H1 (cell line): ENCODE measurements around the gene RNF113B. TPM values are rescaled to one million over a fixed set of nuclear protein-coding genes. Genes with fewer than 3 reads are reported as not detected.

ENCODE experiments used
- ASH2L ChIP-seq: fragments of 200-600, 300-600 bp; sonication (generic); IDR thresholded peaks from one replicate; pipeline ENCODE4 v1.7.1; 2017; ENCODE audit warnings: low read length
- EGR1 ChIP-seq: IDR thresholded peaks from 2 replicates; pipeline ENCODE4 v1.6.1; 2011; ENCODE audit warnings: low read depth, low read length, borderline replicate concordance
- GTF2F1 ChIP-seq: IDR thresholded peaks from 2 replicates; pipeline ENCODE4 v1.6.1; 2012; ENCODE audit warnings: low read depth, low read length, improper control_type of control experiment, borderline replicate concordance
- HDAC2 ChIP-seq, 2 experiments: fragments of 300-600 bp in 1 of 2; sonication (generic) in 1 of 2; IDR thresholded peaks; 2 replicates each; pipeline ENCODE4 v1.6.1; 2011 to 2012; ENCODE audit warnings: low read depth in 2 of 2, low read length in 2 of 2, mild to moderate bottlenecking in 2 of 2, moderate library complexity in 2 of 2, borderline replicate concordance in 1 of 2, inconsistent platforms in 1 of 2
- KDM4A ChIP-seq: IDR thresholded peaks from one replicate; pipeline ENCODE4 v1.7.1; 2012; ENCODE audit warnings: low read depth, mild to moderate bottlenecking, moderate library complexity, low read length, inconsistent platforms; ENCODE audit not compliant: severe bottlenecking
- MAFK ChIP-seq: IDR thresholded peaks from 2 replicates; pipeline ENCODE4 v1.6.1; 2012; ENCODE audit warnings: low read depth, mild to moderate bottlenecking, improper control_type of control experiment, low read length
- RXRA ChIP-seq: IDR thresholded peaks from 2 replicates; pipeline ENCODE4 v1.6.1; 2011; ENCODE audit warnings: low read depth, mild to moderate bottlenecking, low read length, moderate library complexity; ENCODE audit not compliant: insufficient read depth
- TAF1 ChIP-seq: IDR thresholded peaks from 2 replicates; pipeline ENCODE4 v1.6.1; 2011; ENCODE audit warnings: mild to moderate bottlenecking, low read depth, low read length
- TAF7 ChIP-seq: optimal IDR thresholded peaks from 2 replicates; pipeline ENCODE3; 2011; ENCODE audit warnings: low read depth, mild to moderate bottlenecking, inconsistent platforms, low read length, moderate library complexity, borderline replicate concordance
- polyA plus RNA-seq, 7 experiments: library from polyadenylated mRNA; depleted of rRNA in 3 of 7; stranded (reverse) in 5 of 7; unstranded in 2 of 7; fragments of >200 nt in 5 of 7; fragments of 200-250 nt in 2 of 7; gene quantifications; 1 replicate in 5 of 7; 2 replicates in 1 of 7; 4 replicates in 1 of 7; pipeline versions ENCODE4 v1.2.1 to v1.2.3, GENCODE V29; 2011 to 2013; ENCODE audit warnings: missing spikeins in 2 of 7, mixed read lengths in 2 of 7
- total RNA-seq: library from RNA; stranded (reverse); fragmentation: NEBNext Ultra II Directional; extraction: Animal tissue kit (Norgen Biotek cat#: 25700); gene quantifications from 2 replicates; pipeline ENCODE4 v1.2.1, GENCODE V29; 2021
- TF ChIP-seq, protein P1 (sequence below): fragments of 300-600 bp; sonication (generic); IDR thresholded peaks from 2 replicates; pipeline ENCODE4 v1.7.1; 2012; ENCODE audit warnings: low read length, moderate library complexity, mild to moderate bottlenecking, inconsistent platforms; ENCODE audit not compliant: insufficient replicate concordance

Gene RNF113B
- total and polyA plus RNA-seq, 2 of the 8 experiments (the other 6 are each of a cell fraction or from before 2014, with no cell fraction given) = not detected

DNA sequence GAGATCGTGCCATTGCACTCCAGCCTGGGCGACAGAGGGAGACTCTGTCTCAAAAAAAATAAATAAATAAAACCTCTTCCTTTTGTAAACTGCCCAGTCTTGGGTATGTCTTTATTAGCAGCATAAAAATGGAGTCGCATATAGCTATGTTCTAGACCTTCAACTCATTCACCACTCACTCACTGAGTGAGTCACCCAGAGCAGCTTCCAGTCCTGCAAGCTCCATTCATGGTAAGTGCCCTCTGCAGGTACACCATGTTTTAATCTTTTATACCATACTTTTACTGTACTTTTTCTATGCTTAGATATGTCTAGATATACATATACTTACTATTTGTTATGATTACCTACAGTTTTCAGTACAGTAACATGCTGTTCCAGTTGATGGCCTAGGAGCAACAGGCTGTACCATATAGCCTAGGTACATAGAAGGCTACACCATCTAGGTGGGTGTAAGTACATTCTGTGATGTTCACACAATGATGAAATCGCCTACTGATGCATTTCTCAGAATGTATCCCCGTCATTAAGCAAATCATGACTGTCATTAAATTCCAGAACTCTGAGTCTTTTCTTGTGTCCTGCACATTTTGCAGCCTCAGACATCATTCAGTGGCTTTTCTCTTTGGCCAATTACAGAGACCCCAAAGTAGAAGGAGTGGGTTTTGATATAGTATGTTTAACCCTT, 47.9 kb downstream of the RNF113B start (continued):
- TF ChIP-seq, protein P1, sequence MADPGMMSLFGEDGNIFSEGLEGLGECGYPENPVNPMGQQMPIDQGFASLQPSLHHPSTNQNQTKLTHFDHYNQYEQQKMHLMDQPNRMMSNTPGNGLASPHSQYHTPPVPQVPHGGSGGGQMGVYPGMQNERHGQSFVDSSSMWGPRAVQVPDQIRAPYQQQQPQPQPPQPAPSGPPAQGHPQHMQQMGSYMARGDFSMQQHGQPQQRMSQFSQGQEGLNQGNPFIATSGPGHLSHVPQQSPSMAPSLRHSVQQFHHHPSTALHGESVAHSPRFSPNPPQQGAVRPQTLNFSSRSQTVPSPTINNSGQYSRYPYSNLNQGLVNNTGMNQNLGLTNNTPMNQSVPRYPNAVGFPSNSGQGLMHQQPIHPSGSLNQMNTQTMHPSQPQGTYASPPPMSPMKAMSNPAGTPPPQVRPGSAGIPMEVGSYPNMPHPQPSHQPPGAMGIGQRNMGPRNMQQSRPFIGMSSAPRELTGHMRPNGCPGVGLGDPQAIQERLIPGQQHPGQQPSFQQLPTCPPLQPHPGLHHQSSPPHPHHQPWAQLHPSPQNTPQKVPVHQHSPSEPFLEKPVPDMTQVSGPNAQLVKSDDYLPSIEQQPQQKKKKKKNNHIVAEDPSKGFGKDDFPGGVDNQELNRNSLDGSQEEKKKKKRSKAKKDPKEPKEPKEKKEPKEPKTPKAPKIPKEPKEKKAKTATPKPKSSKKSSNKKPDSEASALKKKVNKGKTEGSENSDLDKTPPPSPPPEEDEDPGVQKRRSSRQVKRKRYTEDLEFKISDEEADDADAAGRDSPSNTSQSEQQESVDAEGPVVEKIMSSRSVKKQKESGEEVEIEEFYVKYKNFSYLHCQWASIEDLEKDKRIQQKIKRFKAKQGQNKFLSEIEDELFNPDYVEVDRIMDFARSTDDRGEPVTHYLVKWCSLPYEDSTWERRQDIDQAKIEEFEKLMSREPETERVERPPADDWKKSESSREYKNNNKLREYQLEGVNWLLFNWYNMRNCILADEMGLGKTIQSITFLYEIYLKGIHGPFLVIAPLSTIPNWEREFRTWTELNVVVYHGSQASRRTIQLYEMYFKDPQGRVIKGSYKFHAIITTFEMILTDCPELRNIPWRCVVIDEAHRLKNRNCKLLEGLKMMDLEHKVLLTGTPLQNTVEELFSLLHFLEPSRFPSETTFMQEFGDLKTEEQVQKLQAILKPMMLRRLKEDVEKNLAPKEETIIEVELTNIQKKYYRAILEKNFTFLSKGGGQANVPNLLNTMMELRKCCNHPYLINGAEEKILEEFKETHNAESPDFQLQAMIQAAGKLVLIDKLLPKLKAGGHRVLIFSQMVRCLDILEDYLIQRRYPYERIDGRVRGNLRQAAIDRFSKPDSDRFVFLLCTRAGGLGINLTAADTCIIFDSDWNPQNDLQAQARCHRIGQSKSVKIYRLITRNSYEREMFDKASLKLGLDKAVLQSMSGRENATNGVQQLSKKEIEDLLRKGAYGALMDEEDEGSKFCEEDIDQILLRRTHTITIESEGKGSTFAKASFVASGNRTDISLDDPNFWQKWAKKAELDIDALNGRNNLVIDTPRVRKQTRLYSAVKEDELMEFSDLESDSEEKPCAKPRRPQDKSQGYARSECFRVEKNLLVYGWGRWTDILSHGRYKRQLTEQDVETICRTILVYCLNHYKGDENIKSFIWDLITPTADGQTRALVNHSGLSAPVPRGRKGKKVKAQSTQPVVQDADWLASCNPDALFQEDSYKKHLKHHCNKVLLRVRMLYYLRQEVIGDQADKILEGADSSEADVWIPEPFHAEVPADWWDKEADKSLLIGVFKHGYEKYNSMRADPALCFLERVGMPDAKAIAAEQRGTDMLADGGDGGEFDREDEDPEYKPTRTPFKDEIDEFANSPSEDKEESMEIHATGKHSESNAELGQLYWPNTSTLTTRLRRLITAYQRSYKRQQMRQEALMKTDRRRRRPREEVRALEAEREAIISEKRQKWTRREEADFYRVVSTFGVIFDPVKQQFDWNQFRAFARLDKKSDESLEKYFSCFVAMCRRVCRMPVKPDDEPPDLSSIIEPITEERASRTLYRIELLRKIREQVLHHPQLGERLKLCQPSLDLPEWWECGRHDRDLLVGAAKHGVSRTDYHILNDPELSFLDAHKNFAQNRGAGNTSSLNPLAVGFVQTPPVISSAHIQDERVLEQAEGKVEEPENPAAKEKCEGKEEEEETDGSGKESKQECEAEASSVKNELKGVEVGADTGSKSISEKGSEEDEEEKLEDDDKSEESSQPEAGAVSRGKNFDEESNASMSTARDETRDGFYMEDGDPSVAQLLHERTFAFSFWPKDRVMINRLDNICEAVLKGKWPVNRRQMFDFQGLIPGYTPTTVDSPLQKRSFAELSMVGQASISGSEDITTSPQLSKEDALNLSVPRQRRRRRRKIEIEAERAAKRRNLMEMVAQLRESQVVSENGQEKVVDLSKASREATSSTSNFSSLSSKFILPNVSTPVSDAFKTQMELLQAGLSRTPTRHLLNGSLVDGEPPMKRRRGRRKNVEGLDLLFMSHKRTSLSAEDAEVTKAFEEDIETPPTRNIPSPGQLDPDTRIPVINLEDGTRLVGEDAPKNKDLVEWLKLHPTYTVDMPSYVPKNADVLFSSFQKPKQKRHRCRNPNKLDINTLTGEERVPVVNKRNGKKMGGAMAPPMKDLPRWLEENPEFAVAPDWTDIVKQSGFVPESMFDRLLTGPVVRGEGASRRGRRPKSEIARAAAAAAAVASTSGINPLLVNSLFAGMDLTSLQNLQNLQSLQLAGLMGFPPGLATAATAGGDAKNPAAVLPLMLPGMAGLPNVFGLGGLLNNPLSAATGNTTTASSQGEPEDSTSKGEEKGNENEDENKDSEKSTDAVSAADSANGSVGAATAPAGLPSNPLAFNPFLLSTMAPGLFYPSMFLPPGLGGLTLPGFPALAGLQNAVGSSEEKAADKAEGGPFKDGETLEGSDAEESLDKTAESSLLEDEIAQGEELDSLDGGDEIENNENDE = no peak
- TF ChIP-seq GTF2F1 = no peak
- no peak for TF ChIP-seq MAFK
- TF ChIP-seq ASH2L = no peak
- no peak for TF ChIP-seq KDM4A
- TF ChIP-seq TAF1 = no peak
- TF ChIP-seq HDAC2 (IDR thresholded peaks at IDR 0.05; ENCODE audit: borderline replicate concordance in 1 of 2, low read depth in 2 of 2, low read length in 2 of 2) = no peak
- TF ChIP-seq EGR1 = no peak
- TF ChIP-seq TAF7 = no peak
- TF ChIP-seq RXRA = no peak
